CD4-positive, alpha-beta T cell treated with Interleukin-17A for 1 hour (primary cell): ENCODE results near the gene RRAD.

Experiments
- DNase-seq: peaks from one replicate; pipeline ENCODE4 v3.0.0-alpha.2; 2020

Gene RRAD

GRCh38 chr16:66872943-66873684, 52.2 kb downstream of the RRAD start:
- DNase-seq, result peak; percentile 90

- no peak for DNase-seq
Measured at GRCh38 chr16:66872559-66872942, 52.8 kb downstream of the RRAD start.

GRCh38 chr16:66871840-66872239, 53.5 kb downstream of the RRAD start:
- DNase-seq, result no peak
